Neural cell (in vitro differentiated cells): ENCODE data around the gene GLYATL3. TPM values are rescaled to one million over a fixed set of nuclear protein-coding genes. Genes with fewer than 3 reads are reported as not detected.

Experiments
- H2AFZ ChIP-seq: fragments of 200-600, 300-800 bp; sonication (generic), shearing (Covaris generic); 2 replicates; pipeline ENCODE4 v1.6.0; 2014; ENCODE audit warnings: low read depth, mild to moderate bottlenecking, antibody characterized with exemption, low read length, moderate library complexity
- H3F3A ChIP-seq: fragments of 200-600 bp; shearing (Covaris generic); 2 replicates; pipeline ENCODE4 v1.6.1; 2016; ENCODE audit warnings: mild to moderate bottlenecking, moderate library complexity, mixed read lengths, antibody characterized with exemption, low read length; ENCODE audit not compliant: insufficient read depth, poor library complexity, severe bottlenecking
- H3K27ac ChIP-seq: fragments of 200-600, 300-800 bp; sonication (generic), shearing (Covaris generic); 2 replicates; pipeline ENCODE4 v1.5.1; 2014; ENCODE audit warnings: mild to moderate bottlenecking, low read length, moderate library complexity
- H3K27me3 ChIP-seq: fragments of 300-800, 200-600 bp; sonication (generic), shearing (Covaris generic); 2 replicates; pipeline ENCODE4 v1.6.0; 2014; ENCODE audit warnings: mild to moderate bottlenecking, low read depth, low read length, moderate library complexity; ENCODE audit not compliant: insufficient read depth
- H3K36me3 ChIP-seq: fragments of 300-800, 200-600 bp; sonication (generic), shearing (Covaris generic); 2 replicates; pipeline ENCODE4 v1.5.1; 2014; ENCODE audit warnings: mild to moderate bottlenecking, antibody characterized with exemption, low read length, moderate library complexity; ENCODE audit not compliant: insufficient read depth
- H3K4me2 ChIP-seq: fragments of 300-800, 200-600 bp; sonication (generic), shearing (Covaris generic); 2 replicates; pipeline ENCODE4 v1.6.0; 2014; ENCODE audit warnings: mild to moderate bottlenecking, low read length
- H3K4me3 ChIP-seq: fragments of 300-800, 200-600 bp; sonication (generic), shearing (Covaris generic); 2 replicates; pipeline ENCODE4 v1.5.1; 2014; ENCODE audit warnings: mild to moderate bottlenecking, low read length, moderate library complexity
- H3K79me2 ChIP-seq: fragments of 200-600 bp; shearing (Covaris generic); replicated peaks from 2 replicates; pipeline ENCODE4 v1.6.0; 2014; ENCODE audit warnings: mild to moderate bottlenecking, low read length, moderate library complexity; ENCODE audit not compliant: insufficient read depth
- H3K9ac ChIP-seq: fragments of 300-800, 200-600 bp; sonication (generic), shearing (Covaris generic); 2 replicates; pipeline ENCODE4 v1.6.1; 2016; ENCODE audit warnings: mild to moderate bottlenecking, low read length, mixed read lengths
- H3K9me2 ChIP-seq: fragments of 200-600 bp; shearing (Covaris generic); 2 replicates; pipeline ENCODE4 v1.6.1; 2016; ENCODE audit warnings: mild to moderate bottlenecking, low read length, mixed read lengths; ENCODE audit not compliant: insufficient read depth
- H3K9me3 ChIP-seq: fragments of 200-600, 300-800 bp; sonication (generic), shearing (Covaris generic); 2 replicates; pipeline ENCODE4 v1.6.1; 2016; ENCODE audit warnings: mild to moderate bottlenecking, mixed run types, low read length, moderate library complexity, mixed read lengths
- H4K20me1 ChIP-seq: fragments of 200-600 bp; shearing (Covaris generic); 2 replicates; pipeline ENCODE4 v1.6.1; 2016; ENCODE audit warnings: mild to moderate bottlenecking, mixed run types; ENCODE audit not compliant: insufficient read depth
- CTCF ChIP-seq: fragments of 450-650 bp; IDR thresholded peaks from 2 replicates; pipeline ENCODE4 v1.5.1; 2014; ENCODE audit warnings: antibody characterized with exemption, mild to moderate bottlenecking, moderate library complexity; ENCODE audit not compliant: poor library complexity, severe bottlenecking
- EP300 ChIP-seq: fragments of 450-650 bp; conservative IDR thresholded peaks from 2 replicates; pipeline ENCODE4 v1.6.1; 2014; ENCODE audit warnings: antibody characterized with exemption, mild to moderate bottlenecking, moderate library complexity; ENCODE audit not compliant: poor library complexity, severe bottlenecking
- EZH2 ChIP-seq: fragments of 200-600, 300-800 bp; shearing (Covaris generic), sonication (generic); IDR thresholded peaks from 2 replicates; pipeline ENCODE4 v1.6.1; 2014; ENCODE audit warnings: antibody characterized with exemption, low read length, borderline replicate concordance, mild to moderate bottlenecking; ENCODE audit not compliant: insufficient read depth, poor library complexity, severe bottlenecking
- MXI1 ChIP-seq: fragments of 450-650 bp; conservative IDR thresholded peaks from 2 replicates; pipeline ENCODE4 v1.6.1; 2014; ENCODE audit warnings: antibody characterized with exemption, mild to moderate bottlenecking; ENCODE audit not compliant: poor library complexity, severe bottlenecking
- POLR2AphosphoS5 ChIP-seq: IDR thresholded peaks from 2 replicates; pipeline ENCODE4 v1.6.1; 2012
- RAD21 ChIP-seq: fragments of 450-650 bp; conservative IDR thresholded peaks from 2 replicates; pipeline ENCODE4 v1.6.1; 2014; ENCODE audit warnings: antibody characterized with exemption, mild to moderate bottlenecking, moderate library complexity
- SMC3 ChIP-seq: fragments of 450-650 bp; conservative IDR thresholded peaks from 2 replicates; pipeline ENCODE4 v1.6.1; 2014; ENCODE audit warnings: antibody characterized with exemption, mild to moderate bottlenecking, moderate library complexity; ENCODE audit not compliant: poor library complexity
- TAF1 ChIP-seq: IDR thresholded peaks from 2 replicates; pipeline ENCODE4 v1.6.1; 2012; ENCODE audit warnings: low read depth
- polyA plus RNA-seq: library from polyadenylated mRNA; depleted of rRNA; stranded (reverse); fragments of >200 nt; gene quantifications from 2 replicates; pipeline ENCODE4 v1.2.3, GENCODE V29; 2014
- TF ChIP-seq, protein P1 (sequence below): IDR thresholded peaks from 2 replicates; pipeline ENCODE4 v1.6.1; 2012; ENCODE audit warnings: borderline replicate concordance

Gene GLYATL3
- polyA plus RNA-seq, 1 donor from 2014 or later = not detected

GRCh38 chr6:49543087-49543858 lies 43.5 kb downstream of the GLYATL3 start (continued):
- TF ChIP-seq, protein P1, sequence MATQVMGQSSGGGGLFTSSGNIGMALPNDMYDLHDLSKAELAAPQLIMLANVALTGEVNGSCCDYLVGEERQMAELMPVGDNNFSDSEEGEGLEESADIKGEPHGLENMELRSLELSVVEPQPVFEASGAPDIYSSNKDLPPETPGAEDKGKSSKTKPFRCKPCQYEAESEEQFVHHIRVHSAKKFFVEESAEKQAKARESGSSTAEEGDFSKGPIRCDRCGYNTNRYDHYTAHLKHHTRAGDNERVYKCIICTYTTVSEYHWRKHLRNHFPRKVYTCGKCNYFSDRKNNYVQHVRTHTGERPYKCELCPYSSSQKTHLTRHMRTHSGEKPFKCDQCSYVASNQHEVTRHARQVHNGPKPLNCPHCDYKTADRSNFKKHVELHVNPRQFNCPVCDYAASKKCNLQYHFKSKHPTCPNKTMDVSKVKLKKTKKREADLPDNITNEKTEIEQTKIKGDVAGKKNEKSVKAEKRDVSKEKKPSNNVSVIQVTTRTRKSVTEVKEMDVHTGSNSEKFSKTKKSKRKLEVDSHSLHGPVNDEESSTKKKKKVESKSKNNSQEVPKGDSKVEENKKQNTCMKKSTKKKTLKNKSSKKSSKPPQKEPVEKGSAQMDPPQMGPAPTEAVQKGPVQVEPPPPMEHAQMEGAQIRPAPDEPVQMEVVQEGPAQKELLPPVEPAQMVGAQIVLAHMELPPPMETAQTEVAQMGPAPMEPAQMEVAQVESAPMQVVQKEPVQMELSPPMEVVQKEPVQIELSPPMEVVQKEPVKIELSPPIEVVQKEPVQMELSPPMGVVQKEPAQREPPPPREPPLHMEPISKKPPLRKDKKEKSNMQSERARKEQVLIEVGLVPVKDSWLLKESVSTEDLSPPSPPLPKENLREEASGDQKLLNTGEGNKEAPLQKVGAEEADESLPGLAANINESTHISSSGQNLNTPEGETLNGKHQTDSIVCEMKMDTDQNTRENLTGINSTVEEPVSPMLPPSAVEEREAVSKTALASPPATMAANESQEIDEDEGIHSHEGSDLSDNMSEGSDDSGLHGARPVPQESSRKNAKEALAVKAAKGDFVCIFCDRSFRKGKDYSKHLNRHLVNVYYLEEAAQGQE = no peak

- Histone ChIP-seq H3K27me3 (peaks cover 16% of the 10 kb centered on the region), H3F3A (no peaks in the 10 kb centered on the region), H3K4me3 (no peak overlapping the region), H2AFZ (no peak overlapping the region), H3K9me3 (no peaks in the 10 kb centered on the region), H3K9me2 (no peaks in the 10 kb centered on the region), H3K79me2 (no peaks in the 10 kb centered on the region), H3K9ac (no peak overlapping the region), H3K4me2 (no peak overlapping the region), H3K36me3 (no peaks in the 10 kb centered on the region), H4K20me1 (no peaks in the 10 kb centered on the region), H3K27ac (no peak overlapping the region)
- TF ChIP-seq EZH2 = no peak
These were observed 46.6 kb downstream of the GLYATL3 start for GRCh38 chr6:49546331-49546730.

- no peaks in the 10 kb centered on the region for H3K79me2 ChIP-seq
- H2AFZ ChIP-seq = no peak overlapping the region
- no peaks in the 10 kb centered on the region for H3K36me3 ChIP-seq
- peaks cover 31% of the 10 kb centered on the region for H3K27me3 ChIP-seq
- H3F3A ChIP-seq = peaks cover 4% of the 10 kb centered on the region
- no peak overlapping the region for H3K27ac ChIP-seq
- no peak overlapping the region for H3K4me3 ChIP-seq
- TF ChIP-seq, protein P1 = no peak
- no peak for TF ChIP-seq SMC3
- no peak for TF ChIP-seq TAF1
- no peak for TF ChIP-seq EZH2
- TF ChIP-seq MXI1 = no peak
- TF ChIP-seq CTCF = no peak
- no peak for TF ChIP-seq POLR2AphosphoS5
- no peak for TF ChIP-seq EP300
- no peak for TF ChIP-seq RAD21
- no peaks in the 10 kb centered on the region for H3K9me2 ChIP-seq
- H3K4me2 ChIP-seq = no peak overlapping the region
- no peak overlapping the region for H3K9ac ChIP-seq
- H3K9me3 ChIP-seq = no peaks in the 10 kb centered on the region
- no peaks in the 10 kb centered on the region for H4K20me1 ChIP-seq
These were observed 49.0 kb downstream of the GLYATL3 start for GRCh38 chr6:49548613-49549304.
